GM18951 (cell line): ENCODE measurements around the gene GSK3A.

Source experiments
- POLR2A ChIP-seq: IDR thresholded peaks from 4 replicates; pipeline ENCODE4 v1.6.1; 2011; ENCODE audit warnings: mild to moderate bottlenecking; ENCODE audit not compliant: insufficient read length, insufficient read depth; ENCODE audit errors: extremely low read depth
- in situ Hi-C: fragments of 300-500 bp; cut with MboI; formaldehyde crosslinking; loops from one replicate; pipeline ENCODE4 v1.12.0; 2022; ENCODE audit warnings: low sequenced_read_pairs, mixed read lengths, inconsistent platforms; ENCODE audit not compliant: unreplicated experiment

Gene GSK3A

GRCh38 chr19:42230571-42230970 is 11.8 kb downstream of the GSK3A start:
- in situ Hi-C loops: no loop called here
- no peak for TF ChIP-seq POLR2A

- TF ChIP-seq POLR2A: no peak
- in situ Hi-C loops: no loop called here
These were observed 12.5 kb downstream of the GSK3A start for GRCh38 chr19:42229855-42230351.

GRCh38 chr19:42229301-42229854 is 13.0 kb downstream of the GSK3A start:
- TF ChIP-seq POLR2A: no peak
- in situ Hi-C loops: no loop called here

- no peak for TF ChIP-seq POLR2A
- in situ Hi-C loops: no loop called here
These were observed 13.8 kb downstream of the GSK3A start for GRCh38 chr19:42228641-42229040.

- in situ Hi-C loops: no loop called here
These were observed 15.5 kb downstream of the GSK3A start for GRCh38 chr19:42226886-42227285.

GRCh38 chr19:42225718-42226292 is 16.6 kb downstream of the GSK3A start:
- in situ Hi-C loops: no loop called here
- TF ChIP-seq POLR2A: no peak

More at GRCh38 chr19:42226886-42227285, 15.5 kb downstream of the GSK3A start:
- TF ChIP-seq POLR2A: no peak

GRCh38 chr19:42224940-42225717 is 17.3 kb downstream of the GSK3A start:
- no peak for TF ChIP-seq POLR2A
- in situ Hi-C loops: no loop called here

- TF ChIP-seq POLR2A: no peak
- in situ Hi-C loops: no loop called here
These were observed 21.7 kb downstream of the GSK3A start for GRCh38 chr19:42220751-42221097.

- peak; percentile 87 for TF ChIP-seq POLR2A
- in situ Hi-C loops: no loop called here
These were observed 22.3 kb downstream of the GSK3A start, which contains the start of gene ZNF526 for GRCh38 chr19:42219812-42220750. Gene ZNF526, plus strand, starts transcription at chr19:42220312. Its CDS starts 4,092 bp downstream, at chr19:42224404.

GRCh38 chr19:42217520-42218437 is 24.6 kb downstream of the GSK3A start, which contains the start of gene DEDD2:
Gene DEDD2, minus strand, starts transcription at chr19:42217677. Its CDS starts 670 bp downstream, at chr19:42217007.
- in situ Hi-C loops: no loop called here
- peak; percentile 74 for TF ChIP-seq POLR2A

GRCh38 chr19:42216653-42217519 is 25.5 kb downstream of the GSK3A start:
- in situ Hi-C loops: no loop called here
- no peak for TF ChIP-seq POLR2A
